Activated T-cell treated with anti-CD3 and anti-CD28 coated beads, Interleukin-2, amount 50 U/mL, for 24 hours (primary cell): Measurements from ENCODE around the gene RFPL4A.
"Not testable (repeated sequence)": the region's sequence is repeated elsewhere in the genome, so short reads cannot be mapped to it uniquely, and the experiment has no call there.

Source experiments
- DNase-seq: peaks from one replicate; pipeline ENCODE4 v3.0.0-alpha.2; 2020
- H3K27ac Mint-ChIP-seq: 2 replicates; pipeline ENCODE4 v1.8.0; 2020; ENCODE audit warnings: mild to moderate bottlenecking, mixed read lengths
- H3K27me3 Mint-ChIP-seq: 2 replicates; pipeline ENCODE4 v1.8.0; 2020; ENCODE audit warnings: mixed read lengths
- H3K36me3 Mint-ChIP-seq: 2 replicates; pipeline ENCODE4 v1.8.0; 2020; ENCODE audit warnings: low read depth, mixed read lengths
- H3K4me1 Mint-ChIP-seq: 2 replicates; pipeline ENCODE4 v1.8.0; 2020; ENCODE audit warnings: low read depth, mixed read lengths
- H3K4me3 Mint-ChIP-seq: 2 replicates; pipeline ENCODE4 v1.8.0; 2020; ENCODE audit warnings: mild to moderate bottlenecking, moderate library complexity, mixed read lengths
- H3K9me3 Mint-ChIP-seq: 2 replicates; pipeline ENCODE4 v1.8.0; 2020; ENCODE audit warnings: mixed read lengths

Gene RFPL4A

GRCh38 chr19:55758797-55759196 is at the start of gene RFPL4A:
TSS of gene RFPL4A (plus strand) at chr19:55759097. CDS start at chr19:55761801, 2,704 bp downstream.
- H3K27me3 Mint-ChIP-seq, result not testable (repeated sequence)

GRCh38 chr19:55711719-55712118 is 47.2 kb upstream of the RFPL4A start:
- Mint-ChIP-seq H3K9me3 (peaks cover 3% of the 10 kb centered on the region), H3K4me1 (no peaks in the 10 kb centered on the region)

More at GRCh38 chr19:55758797-55759196, at the start of gene RFPL4A:
- not testable (repeated sequence) for H3K27ac Mint-ChIP-seq, H3K4me3 Mint-ChIP-seq, H3K9me3 Mint-ChIP-seq, H3K36me3 Mint-ChIP-seq, H3K4me1 Mint-ChIP-seq, DNase-seq

GRCh38 chr19:55712804-55713631 is 45.9 kb upstream of the RFPL4A start:
- no peak overlapping the region for H3K27ac Mint-ChIP-seq
- H3K4me1 Mint-ChIP-seq, result no peaks in the 10 kb centered on the region
- H3K36me3 Mint-ChIP-seq, result no peaks in the 10 kb centered on the region
- no peak overlapping the region for H3K4me3 Mint-ChIP-seq
- H3K27me3 Mint-ChIP-seq, result peaks cover 26% of the 10 kb centered on the region
- peaks cover 3% of the 10 kb centered on the region for H3K9me3 Mint-ChIP-seq
- DNase-seq, result no peak

More at GRCh38 chr19:55711719-55712118, 47.2 kb upstream of the RFPL4A start:
- no peaks in the 10 kb centered on the region for H3K36me3 Mint-ChIP-seq
- H3K27ac Mint-ChIP-seq, result no peak overlapping the region
- no peak for DNase-seq
- H3K4me3 Mint-ChIP-seq, result no peak overlapping the region
- peaks cover 15% of the 10 kb centered on the region for H3K27me3 Mint-ChIP-seq

GRCh38 chr19:55716531-55716930 is 42.4 kb upstream of the RFPL4A start:
- no peak overlapping the region for H3K4me3 Mint-ChIP-seq
- H3K27ac Mint-ChIP-seq, result no peak overlapping the region
- H3K9me3 Mint-ChIP-seq, result peaks cover 12% of the 10 kb centered on the region
- no peaks in the 10 kb centered on the region for H3K4me1 Mint-ChIP-seq
- DNase-seq, result no peak
- H3K27me3 Mint-ChIP-seq, result peaks cover 54% of the 10 kb centered on the region
- H3K36me3 Mint-ChIP-seq, result no peaks in the 10 kb centered on the region

GRCh38 chr19:55717251-55717650 is 41.6 kb upstream of the RFPL4A start:
- Mint-ChIP-seq H3K4me3 (no peak overlapping the region), H3K36me3 (no peaks in the 10 kb centered on the region), H3K27ac (no peak overlapping the region), H3K9me3 (peaks cover 19% of the 10 kb centered on the region), H3K4me1 (no peaks in the 10 kb centered on the region), H3K27me3 (peaks cover 57% of the 10 kb centered on the region)
- DNase-seq, result no peak

GRCh38 chr19:55717879-55718711 is 40.8 kb upstream of the RFPL4A start:
- not testable (repeated sequence) for H3K4me1 Mint-ChIP-seq, H3K27ac Mint-ChIP-seq, DNase-seq, H3K4me3 Mint-ChIP-seq, H3K36me3 Mint-ChIP-seq
- peaks cover 63% of the 10 kb centered on the region for H3K27me3 Mint-ChIP-seq
- H3K9me3 Mint-ChIP-seq, result peaks cover 21% of the 10 kb centered on the region

- no peak for DNase-seq
- Mint-ChIP-seq H3K36me3 (no peaks in the 10 kb centered on the region), H3K4me1 (no peaks in the 10 kb centered on the region), H3K27me3 (peaks cover 59% of the 10 kb centered on the region), H3K9me3 (peaks cover 21% of the 10 kb centered on the region), H3K4me3 (no peak overlapping the region), H3K27ac (no peak overlapping the region)
Measured at GRCh38 chr19:55720214-55720746, 38.6 kb upstream of the RFPL4A start.

- no peak for DNase-seq
- no peaks in the 10 kb centered on the region for H3K4me1 Mint-ChIP-seq
- H3K9me3 Mint-ChIP-seq, result peaks cover 21% of the 10 kb centered on the region
- no peak overlapping the region for H3K4me3 Mint-ChIP-seq
- no peak overlapping the region for H3K27ac Mint-ChIP-seq
- peaks cover 62% of the 10 kb centered on the region for H3K27me3 Mint-ChIP-seq
- H3K36me3 Mint-ChIP-seq, result no peaks in the 10 kb centered on the region
Measured at GRCh38 chr19:55720801-55721200, 38.1 kb upstream of the RFPL4A start.

- DNase-seq, result no peak
- H3K4me1 Mint-ChIP-seq, result no peaks in the 10 kb centered on the region
- no peak overlapping the region for H3K4me3 Mint-ChIP-seq
- H3K27ac Mint-ChIP-seq, result no peak overlapping the region
- H3K36me3 Mint-ChIP-seq, result no peaks in the 10 kb centered on the region
- peaks cover 21% of the 10 kb centered on the region for H3K9me3 Mint-ChIP-seq
- H3K27me3 Mint-ChIP-seq, result peaks cover 52% of the 10 kb centered on the region
Measured at GRCh38 chr19:55723491-55723890, 35.4 kb upstream of the RFPL4A start.

GRCh38 chr19:55730378-55730777 is 28.5 kb upstream of the RFPL4A start:
- H3K36me3 Mint-ChIP-seq, H3K4me1 Mint-ChIP-seq, H3K27ac Mint-ChIP-seq, DNase-seq, H3K4me3 Mint-ChIP-seq: not testable (repeated sequence)
- Mint-ChIP-seq H3K9me3 (peaks cover 11% of the 10 kb centered on the region), H3K27me3 (peaks cover 17% of the 10 kb centered on the region)

GRCh38 chr19:55738302-55738701 is 20.6 kb upstream of the RFPL4A start, which contains the start of gene NLRP9:
TSS of gene NLRP9 (minus strand) at chr19:55738402. CDS start at chr19:55738374, 28 bp downstream.
- H3K4me1 Mint-ChIP-seq, result no peaks in the 10 kb centered on the region
- H3K27ac Mint-ChIP-seq, result no peak within 1 kb of the TSS
- peaks cover 18% of the 10 kb centered on the region for H3K27me3 Mint-ChIP-seq
- H3K36me3 Mint-ChIP-seq, result no peaks in the 10 kb centered on the region
- no peak within 1 kb of the TSS for H3K4me3 Mint-ChIP-seq
- H3K9me3 Mint-ChIP-seq, result no peaks in the 10 kb centered on the region
- no peak for DNase-seq

- no peak overlapping the region for H3K4me3 Mint-ChIP-seq
- DNase-seq, result no peak
- peaks cover 4% of the 10 kb centered on the region for H3K27me3 Mint-ChIP-seq
- H3K27ac Mint-ChIP-seq, result no peak overlapping the region
- H3K9me3 Mint-ChIP-seq, result no peaks in the 10 kb centered on the region
- no peaks in the 10 kb centered on the region for H3K36me3 Mint-ChIP-seq
- H3K4me1 Mint-ChIP-seq, result no peaks in the 10 kb centered on the region
Measured at GRCh38 chr19:55750715-55751114, 8.2 kb upstream of the RFPL4A start.

GRCh38 chr19:55753401-55753800 is 5.5 kb upstream of the RFPL4A start:
- no peak overlapping the region for H3K27ac Mint-ChIP-seq
- no peak for DNase-seq
- H3K27me3 Mint-ChIP-seq, result peaks cover 6% of the 10 kb centered on the region
- no peak overlapping the region for H3K4me3 Mint-ChIP-seq
- no peaks in the 10 kb centered on the region for H3K36me3 Mint-ChIP-seq
- no peaks in the 10 kb centered on the region for H3K9me3 Mint-ChIP-seq
- no peaks in the 10 kb centered on the region for H3K4me1 Mint-ChIP-seq

GRCh38 chr19:55756808-55757207 is 2.1 kb upstream of the RFPL4A start:
- not testable (repeated sequence) for H3K27ac Mint-ChIP-seq, H3K4me3 Mint-ChIP-seq, H3K9me3 Mint-ChIP-seq, H3K4me1 Mint-ChIP-seq, H3K36me3 Mint-ChIP-seq, DNase-seq
- H3K27me3 Mint-ChIP-seq, result peaks cover 14% of the 10 kb centered on the region
